Kidney glomerular epithelial cell (primary cell): ENCODE results near the gene MLEC.
"Not testable (repeated sequence)": the region's sequence is repeated elsewhere in the genome, so short reads cannot be mapped to it uniquely, and the experiment has no call there.

Experiments used
- DNase-seq: peaks from one replicate; lab custom pipeline; 2025; lab: John Stamatoyannopoulos, UW

MLEC gene

GRCh38 chr12:120663741-120664140 lies 23.2 kb upstream of the MLEC start:
- DNase-seq: no peak

- no peak for DNase-seq
Observed at GRCh38 chr12:120666571-120667390, 20.2 kb upstream of the MLEC start.

GRCh38 chr12:120668091-120668867 lies 18.7 kb upstream of the MLEC start:
- no peak for DNase-seq

GRCh38 chr12:120668868-120669840 lies 17.8 kb upstream of the MLEC start:
- DNase-seq: peak; percentile 42

GRCh38 chr12:120670237-120670636 lies 16.7 kb upstream of the MLEC start:
- DNase-seq: not testable (repeated sequence)

- no peak for DNase-seq
Observed at GRCh38 chr12:120670667-120671066, 16.3 kb upstream of the MLEC start.

GRCh38 chr12:120674097-120674636 lies 12.8 kb upstream of the MLEC start:
- DNase-seq: no peak

GRCh38 chr12:120677765-120678473 lies 9.0 kb upstream of the MLEC start:
- DNase-seq: no peak

GRCh38 chr12:120678572-120678971 lies 8.4 kb upstream of the MLEC start:
- no peak for DNase-seq

GRCh38 chr12:120680165-120680738 lies 6.7 kb upstream of the MLEC start:
- DNase-seq: no peak

GRCh38 chr12:120684523-120684932 lies 2.4 kb upstream of the MLEC start:
- DNase-seq: no peak

- DNase-seq: no peak
Observed at GRCh38 chr12:120685522-120685921, 1.4 kb upstream of the MLEC start.

GRCh38 chr12:120686151-120686689 lies 729 bp upstream of the MLEC start:
- peak; percentile 91 for DNase-seq

GRCh38 chr12:120687578-120688289 lies 785 bp downstream of the MLEC start:
- DNase-seq: no peak

GRCh38 chr12:120688527-120689071 lies 1.6 kb downstream of the MLEC start:
- peak; percentile 46 for DNase-seq

GRCh38 chr12:120689397-120690082 lies 2.6 kb downstream of the MLEC start:
- no peak for DNase-seq

- no peak for DNase-seq
Observed at GRCh38 chr12:120690083-120690450, 3.1 kb downstream of the MLEC start.

GRCh38 chr12:120690978-120691377 lies 4.0 kb downstream of the MLEC start:
- DNase-seq: no peak

GRCh38 chr12:120692524-120693033 lies 5.6 kb downstream of the MLEC start:
- peak; percentile 57 for DNase-seq
